HG03565 (cell line): ENCODE measurements around the gene POLD2.

ENCODE experiments used
- ATAC-seq: cut with Tn5 transposase; IDR thresholded peaks from one replicate; pipeline ENCODE4 v1.9.1; 2021; ENCODE audit warnings: mild to moderate bottlenecking, moderate library complexity; ENCODE audit not compliant: unreplicated experiment

The POLD2 gene

DNA sequence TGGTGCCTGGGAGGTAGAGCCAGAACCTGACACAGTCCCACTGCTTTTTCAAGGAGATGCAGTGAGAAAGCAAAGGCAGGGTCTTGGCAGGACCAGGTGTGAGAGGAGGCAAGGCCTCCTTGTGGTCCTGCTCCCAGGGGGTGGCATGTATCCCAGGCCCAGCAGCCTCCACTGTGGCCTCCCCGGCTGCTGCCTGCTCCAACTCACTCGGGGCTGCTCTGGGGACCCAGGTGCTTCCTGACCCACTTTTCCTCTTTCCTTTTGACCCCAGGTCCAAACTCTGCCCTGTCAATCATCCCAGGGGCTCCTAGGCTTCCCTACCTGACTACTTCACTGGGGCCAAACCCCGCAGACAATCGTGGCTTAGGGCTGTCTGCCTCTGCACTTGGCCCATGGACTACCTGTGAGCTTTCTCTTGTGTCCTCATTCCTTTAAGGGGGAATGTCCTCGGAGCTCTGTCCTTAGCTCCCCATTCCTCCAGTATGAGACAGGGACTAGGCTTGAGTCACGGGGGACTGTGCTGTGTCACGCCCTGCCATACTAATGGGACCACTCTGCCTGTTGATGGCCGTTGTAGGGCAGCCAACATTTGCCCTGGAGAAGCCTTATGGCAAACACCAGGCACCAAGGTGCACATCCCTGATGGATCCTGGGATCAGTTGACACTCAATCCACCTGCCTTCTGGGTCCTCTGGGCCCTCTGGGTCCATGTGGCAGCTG, 20.3 kb downstream of the POLD2 start:
- no peak for ATAC-seq

DNA sequence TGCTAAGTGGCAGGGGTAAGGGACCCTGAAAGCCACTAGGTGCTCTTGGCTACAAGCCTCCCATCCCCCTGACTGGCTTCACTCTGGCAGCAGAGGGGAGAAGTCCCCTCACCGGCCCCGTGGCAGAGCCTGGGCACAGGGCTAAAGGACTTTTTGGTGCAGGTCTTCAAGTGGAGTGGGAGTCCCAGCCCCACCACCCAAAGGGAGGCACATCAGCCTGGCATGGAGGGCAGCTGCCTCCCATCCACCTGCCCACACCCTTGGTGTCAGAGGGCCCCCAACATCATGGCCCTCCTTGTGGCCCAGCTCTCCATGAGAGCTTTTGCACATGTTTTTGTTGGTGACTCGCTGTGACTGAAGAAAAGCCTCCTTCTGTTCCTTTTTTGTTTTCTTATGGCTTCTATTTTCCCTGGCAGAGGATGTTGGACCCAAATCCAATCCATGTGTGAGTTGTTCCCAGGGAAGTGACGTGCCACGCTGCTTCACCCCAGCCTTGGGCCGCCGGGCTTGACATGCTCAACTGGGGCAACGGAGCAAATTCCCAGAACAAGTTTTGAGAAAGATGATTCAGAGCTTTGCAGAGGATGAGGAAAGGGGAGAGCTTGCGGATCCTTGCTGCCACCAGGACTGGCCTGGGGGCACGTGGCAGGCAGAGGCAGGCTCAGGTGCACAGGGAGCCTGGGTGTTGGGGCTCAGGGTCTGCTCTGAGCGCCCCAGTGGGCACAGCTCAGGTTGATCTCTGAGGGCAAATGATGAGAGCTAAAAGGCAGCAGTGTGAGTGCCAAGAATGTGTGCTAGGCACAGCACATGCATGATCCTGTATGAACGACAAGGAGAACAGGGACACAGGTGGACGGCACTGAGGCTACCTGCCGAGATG, 21.1 kb downstream of the POLD2 start:
- no peak for ATAC-seq

DNA sequence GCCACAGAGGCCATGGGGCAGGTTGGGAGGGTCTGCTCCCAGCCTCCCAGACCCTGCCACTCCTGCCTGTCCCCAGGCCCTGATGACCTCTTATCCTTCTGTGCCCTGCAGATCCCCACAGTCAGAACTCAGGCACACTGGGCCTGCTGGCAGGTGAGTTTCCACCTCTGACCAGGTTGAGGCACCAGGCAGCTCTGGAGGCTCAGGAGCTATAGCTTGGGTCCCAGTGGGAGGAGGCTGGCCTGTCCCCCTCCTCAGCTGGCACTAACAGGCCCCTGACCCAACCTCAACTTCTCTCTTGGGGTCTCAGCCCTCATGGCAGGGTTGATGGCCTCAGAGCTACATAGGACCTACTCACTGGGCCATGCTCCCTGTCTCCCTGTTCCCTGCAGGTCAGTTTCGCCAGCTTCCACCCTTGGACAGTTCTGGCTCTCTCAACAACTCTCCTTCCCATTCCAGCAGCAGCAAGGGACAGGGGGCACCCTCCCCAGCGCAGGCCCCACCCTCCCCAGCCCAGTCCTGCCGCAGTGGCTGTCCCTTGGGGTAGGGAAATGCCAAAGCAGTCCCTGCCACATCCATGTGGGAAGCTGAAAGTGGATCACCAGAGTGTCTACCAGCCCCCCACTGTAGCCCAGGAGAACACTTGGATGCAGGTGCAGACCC, 21.9 kb downstream of the POLD2 start:
- no peak for ATAC-seq

DNA sequence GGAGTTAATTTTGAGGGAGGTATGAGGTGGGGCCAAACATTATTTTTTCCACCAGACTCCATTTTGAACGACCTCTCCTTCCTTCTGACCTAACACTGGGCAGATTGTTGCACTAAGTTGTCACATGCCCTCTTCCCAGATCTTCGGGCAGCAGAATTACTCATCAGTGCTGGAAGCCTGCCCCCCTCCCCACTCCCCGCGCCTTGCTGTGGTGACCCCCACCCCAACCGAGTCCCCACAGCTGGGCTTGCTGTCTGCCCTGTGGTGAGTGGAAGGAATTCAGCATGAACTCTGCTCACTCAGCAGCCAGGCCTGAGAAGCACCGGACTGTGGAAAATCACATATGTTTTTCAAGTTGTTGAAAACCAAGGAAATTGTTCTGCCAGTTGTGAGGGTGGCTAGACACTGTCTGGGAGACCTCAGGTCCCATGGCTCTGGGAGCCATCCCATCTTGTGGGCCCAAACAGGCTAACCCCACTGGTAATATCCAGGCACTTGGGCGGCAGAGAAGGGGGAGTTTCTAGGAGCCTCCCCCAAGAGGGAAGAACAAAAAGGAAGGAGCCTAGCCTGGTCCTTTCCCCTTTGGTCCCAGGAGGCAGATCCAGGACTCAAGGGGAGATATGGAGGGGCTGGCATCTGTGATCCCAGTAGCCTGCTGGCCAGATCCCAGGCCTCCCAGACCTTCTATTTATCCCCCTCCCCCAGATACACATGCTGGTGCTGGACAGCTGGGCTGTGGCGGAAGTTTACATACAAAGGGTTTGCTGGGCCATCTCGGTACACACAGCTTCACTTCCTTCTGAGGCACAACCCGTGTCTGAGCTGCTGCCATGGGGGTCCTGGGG, 22.7 kb downstream of the POLD2 start:
- ATAC-seq = no peak

DNA sequence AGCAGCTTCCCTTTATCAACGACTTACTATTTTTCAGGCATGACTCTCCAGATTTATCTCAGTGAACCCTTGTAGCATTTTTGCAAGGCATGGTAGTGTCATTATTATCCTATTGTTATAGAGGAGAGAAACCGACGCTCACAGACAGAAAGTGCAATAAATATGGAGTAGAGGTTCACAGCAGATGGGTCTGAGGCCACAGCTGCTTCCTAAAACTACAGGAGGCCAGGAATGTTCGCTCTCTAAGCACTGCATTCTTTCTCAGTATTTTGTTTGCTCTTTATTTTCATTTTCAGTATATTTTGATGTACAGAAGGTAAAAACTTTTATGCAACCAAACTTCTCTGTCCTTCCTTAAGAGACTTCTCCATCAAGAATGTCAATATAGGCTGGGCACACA, 23.7 kb downstream of the POLD2 start:
- no peak for ATAC-seq

DNA sequence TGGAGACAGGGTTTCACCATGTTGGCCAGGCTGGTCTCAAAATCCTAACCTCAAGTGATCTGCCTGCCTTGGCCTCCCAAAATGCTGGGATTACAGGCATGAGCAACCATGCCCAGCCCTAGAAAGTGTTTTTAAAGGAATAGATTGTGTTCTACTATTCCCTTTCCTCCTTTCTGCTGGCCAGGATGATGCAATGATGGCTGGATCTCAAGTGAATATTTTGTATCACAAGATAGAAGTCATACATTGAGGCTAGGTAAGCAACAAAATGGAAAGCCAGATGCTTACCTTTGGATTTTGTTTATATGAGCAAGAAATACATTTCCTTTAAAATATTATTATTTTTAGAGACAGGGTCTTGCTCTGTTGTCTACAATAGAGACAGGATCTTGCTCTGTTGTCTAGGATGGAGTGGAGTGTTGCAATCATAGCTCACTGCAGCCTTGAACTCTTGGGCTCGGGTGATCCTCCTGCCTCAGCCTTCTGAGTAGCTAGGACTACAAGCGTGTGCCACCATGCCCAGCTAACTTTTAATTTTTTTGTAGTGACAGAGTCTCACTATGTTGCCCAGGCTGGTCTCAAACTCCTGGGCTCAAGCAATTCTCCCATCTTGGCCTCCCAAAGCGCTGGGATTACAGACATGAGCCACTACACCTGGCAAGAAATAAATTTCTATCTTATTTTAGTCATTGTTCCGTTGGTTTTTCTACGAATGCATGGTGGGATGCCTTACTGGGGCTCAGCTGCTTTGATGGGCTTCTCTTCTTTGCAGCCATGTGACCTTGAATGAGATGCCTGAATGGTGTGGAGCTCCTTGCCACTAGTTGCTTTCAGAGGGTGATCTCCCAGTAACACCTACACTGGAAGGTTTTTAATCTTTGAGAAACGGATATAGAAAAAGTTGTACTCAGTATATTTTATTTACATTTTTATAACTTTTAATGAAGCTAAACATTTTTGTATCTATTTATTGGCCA, 25.0 kb downstream of the POLD2 start:
- ATAC-seq = no peak

DNA sequence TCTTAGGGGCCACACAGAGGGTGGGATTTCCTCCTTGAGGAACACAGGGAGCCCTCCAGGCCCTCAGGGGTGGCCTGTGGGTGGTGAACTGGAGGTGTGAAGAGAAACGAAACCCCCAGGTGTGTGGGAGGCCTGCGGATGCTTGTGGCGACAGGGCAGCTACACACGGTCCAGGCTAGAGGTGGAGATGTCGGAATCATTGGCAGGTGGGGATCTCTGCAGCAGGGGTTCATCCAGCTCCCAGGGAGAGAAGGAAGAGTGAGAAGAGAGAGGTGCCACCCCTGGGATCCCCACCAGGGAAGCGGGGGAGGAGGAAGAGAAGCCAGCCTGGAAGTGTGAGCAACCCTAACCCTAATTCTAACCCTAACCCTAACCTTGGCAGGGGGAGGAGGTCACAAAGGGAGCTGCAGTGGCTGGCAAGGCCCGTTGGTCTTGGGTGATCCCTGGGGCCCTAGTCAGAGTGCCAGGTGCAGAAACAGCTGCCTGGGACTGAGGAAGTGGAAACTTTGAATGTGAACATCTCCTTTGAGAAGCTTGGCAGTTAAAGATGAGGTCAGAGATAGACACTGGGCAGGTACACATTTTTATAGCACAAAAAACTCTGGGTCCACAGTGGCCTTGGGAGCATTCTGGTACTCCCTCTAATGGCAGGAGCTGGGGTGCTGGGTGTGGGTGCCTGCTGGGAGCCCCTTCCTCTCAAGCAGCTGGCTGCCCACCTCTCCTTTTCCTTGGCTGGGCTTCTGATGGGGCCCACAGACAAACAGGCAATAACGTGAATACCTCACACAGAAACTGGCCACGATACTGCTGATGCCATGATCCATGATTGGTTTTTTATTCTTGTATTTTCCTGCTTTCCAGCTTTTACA, 26.1 kb downstream of the POLD2 start:
- no peak for ATAC-seq

DNA sequence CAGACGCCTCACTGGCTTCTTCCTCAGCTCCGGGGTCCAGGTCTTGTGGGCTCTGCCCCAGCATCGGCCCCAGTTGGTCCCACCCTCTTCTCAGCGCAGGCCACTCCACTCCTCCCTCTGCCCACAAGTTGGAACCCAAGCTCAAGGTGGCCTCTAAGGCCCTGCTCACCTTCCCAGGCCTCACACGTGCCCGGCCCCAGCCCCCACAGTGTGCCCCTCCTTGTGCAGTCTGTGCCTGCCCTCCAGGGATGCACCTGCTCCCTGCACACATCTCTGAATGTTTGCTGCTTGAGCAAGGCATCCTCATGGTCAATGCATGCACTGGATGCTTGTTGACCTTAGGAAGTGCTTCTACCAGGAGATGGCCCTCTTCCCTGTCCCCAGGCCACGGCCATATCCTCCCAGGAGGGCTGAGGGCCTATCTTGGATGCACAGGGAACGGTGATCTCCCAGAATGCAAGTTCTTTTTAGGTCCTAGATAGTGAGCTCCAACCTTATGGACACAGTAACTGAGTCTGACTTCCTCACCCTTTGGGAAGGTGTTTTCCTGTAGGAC, 26.9 kb downstream of the POLD2 start:
- no peak for ATAC-seq

DNA sequence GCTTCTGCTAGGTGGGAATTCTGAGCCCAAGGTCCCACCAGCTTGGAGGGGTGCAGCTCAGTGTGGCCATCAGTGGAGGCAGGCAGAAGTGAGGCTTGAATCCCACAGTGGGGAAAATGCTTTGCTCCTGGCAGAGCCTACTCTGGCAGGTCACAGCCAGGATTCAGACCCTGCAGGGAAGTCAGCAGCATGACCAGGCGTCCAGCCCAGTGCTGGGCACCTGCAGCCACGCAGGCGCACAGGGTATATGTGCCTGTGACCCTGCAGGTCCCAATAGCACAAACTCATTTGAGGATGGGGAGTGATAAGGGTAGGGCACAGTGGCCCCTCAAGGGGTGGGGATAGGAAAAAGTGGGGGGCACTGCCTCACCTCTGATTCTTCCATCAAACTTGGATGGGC, 27.6 kb downstream of the POLD2 start:
- no peak for ATAC-seq

DNA sequence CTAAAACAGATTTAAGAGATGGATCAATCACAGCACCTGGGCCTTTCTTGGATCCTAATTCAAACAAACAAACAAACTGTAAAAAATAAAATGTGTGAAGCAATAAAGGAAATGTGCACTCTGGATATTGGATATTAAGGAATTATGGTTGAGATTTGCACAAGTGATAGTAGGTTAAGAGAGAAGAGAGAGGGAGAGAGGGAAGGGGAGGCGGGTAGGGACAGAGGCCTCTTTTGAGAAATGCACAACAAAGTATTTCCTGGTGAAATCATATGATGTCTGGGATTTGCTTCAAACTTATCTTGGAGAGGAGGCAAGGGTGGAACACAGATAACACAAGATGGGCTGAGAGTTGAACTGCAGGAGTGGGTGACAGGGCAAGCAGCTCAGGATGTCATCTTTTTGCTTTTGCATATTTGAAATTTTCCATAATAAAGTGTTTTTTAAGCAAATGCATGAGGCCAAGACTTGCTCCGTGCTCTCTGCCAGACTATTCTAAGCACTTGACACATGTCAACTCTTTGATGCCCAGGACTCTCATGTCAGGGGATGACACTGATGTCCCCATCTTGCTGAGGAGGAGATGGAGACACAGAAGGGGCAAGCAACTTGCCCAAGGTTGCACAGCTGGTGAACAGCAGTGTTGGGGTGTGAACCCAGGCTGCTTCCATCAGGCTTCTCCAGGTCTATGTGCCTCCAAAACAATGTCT, 28.3 kb downstream of the POLD2 start:
- no peak for ATAC-seq

DNA sequence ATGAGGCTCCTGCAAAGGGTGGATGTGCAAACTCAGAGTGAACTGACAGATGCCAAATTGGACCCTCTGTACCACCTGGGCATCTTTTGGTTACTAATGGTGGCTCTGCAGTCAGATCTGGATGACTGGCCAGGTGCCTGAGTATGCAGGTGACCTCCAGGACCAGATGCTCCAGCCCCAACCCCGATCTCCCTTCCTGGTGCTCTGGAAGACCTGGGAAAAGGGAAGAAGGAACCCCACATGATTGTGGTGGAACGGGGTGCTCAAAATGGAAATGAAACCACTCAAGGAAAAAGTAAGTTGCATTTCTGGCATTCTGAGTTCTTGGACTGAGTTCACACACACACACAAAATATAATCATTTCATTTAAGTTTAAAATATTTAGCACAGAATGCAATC, 29.0 kb downstream of the POLD2 start:
- no peak for ATAC-seq

DNA sequence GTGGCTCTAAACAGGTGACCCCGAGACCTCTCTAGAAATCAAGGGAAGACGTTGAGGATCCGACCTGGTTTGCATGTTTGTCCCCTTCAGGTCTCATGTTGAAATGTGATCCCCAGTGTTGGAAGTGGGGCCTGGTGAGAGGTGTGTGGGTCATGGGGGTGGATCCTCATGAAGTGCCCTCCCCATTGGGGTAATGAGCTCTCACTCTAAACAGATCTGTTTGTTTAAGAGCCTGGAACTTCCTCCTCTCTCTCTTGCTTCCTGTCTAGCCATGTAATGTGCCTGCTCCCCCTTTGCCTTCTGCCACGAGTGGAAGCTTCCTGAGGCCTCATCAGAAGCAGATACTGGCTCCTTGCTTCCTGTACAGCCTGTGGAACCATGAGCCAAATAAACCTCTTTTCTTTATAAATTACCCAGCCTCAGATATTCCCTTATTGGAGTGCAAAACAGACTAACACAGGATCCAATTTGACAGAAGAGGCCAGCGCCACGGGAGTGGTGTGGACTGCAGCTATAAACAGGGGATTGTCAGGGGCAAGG, 30.2 kb downstream of the POLD2 start:
- ATAC-seq = no peak

DNA sequence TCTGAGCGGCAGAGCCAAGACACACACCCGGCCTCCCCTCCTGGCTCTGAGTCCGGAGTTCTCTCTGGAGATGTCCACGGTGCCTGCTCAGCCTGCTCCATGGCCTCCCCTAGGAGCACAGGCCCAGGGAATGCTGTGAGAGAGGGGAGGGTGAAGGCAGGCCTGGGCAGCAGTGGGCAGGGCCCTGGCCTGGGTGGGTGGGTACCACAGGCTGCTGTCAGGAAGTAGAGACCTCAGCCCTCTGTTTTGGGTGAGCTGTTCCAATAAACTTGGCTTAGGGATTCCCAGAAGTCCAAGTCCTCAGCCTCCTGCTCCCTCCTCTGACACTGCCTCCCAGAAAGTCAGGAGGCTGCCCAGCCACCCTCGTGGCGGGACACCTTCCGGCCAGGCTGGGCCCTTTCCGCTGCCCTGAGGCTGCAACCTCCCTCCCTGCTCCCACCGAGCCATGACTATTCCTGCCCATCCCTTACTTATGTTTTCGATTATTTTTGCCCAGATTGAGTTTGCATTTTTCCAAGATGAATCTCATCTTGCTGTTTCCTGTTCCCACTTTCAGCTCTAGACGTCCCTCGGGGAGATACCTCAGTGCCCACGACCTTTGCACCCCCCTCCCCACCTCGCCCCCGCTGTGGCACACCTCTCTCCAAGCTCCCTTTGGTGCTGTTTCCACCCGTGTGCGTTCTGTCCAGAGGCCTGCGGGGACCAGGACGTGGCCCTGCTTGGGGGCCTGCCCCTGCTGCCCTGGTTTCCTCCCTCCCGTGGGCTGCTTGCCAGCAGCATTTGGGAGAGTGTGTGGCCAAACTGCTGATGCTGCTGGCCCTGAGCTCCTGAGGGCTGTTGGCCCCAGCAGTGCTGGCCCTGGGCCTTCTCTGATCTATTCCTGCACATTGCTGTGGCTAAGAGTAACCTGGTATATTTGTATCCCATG, 35.2 kb downstream of the POLD2 start:
- ATAC-seq = no peak

DNA sequence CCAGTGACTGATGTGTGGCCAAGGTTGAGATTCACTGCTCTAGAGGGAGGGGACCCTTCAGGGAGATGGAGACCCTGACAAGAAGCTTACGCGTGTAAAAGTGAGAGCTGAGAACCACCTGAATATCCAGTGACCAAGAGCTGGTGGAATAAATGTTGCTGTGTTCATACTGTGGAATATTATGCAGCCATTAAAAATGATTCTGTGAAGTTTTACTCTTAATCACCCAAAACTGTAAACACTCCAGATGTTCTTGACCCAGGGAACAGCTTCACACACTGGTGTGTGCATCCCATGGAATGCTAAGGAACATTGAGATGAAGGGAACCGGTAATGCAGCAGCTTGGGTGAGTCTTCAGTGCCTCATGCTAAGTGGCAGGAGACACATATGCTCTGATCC, 36.7 kb downstream of the POLD2 start:
- no peak for ATAC-seq

DNA sequence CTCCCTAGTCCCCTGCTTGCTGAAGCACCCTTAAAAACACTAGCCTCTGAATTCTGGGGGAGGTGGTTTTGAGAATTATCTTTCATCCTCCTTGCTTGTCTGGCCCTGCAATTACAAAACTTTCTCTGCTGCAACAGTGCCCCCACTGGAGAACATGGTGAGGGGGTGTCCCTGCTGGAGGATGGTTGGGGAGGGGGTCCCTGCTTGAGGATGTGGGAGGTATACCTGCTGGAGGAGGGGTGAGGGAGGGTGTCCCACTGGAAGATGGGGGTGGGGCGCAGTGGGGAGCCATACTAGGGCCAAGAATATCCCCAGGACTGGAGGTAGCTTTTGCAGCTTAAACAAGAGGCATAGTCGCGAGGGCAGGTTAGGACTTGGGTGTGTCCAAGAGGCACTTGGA, 37.8 kb downstream of the POLD2 start:
- ATAC-seq = no peak

DNA sequence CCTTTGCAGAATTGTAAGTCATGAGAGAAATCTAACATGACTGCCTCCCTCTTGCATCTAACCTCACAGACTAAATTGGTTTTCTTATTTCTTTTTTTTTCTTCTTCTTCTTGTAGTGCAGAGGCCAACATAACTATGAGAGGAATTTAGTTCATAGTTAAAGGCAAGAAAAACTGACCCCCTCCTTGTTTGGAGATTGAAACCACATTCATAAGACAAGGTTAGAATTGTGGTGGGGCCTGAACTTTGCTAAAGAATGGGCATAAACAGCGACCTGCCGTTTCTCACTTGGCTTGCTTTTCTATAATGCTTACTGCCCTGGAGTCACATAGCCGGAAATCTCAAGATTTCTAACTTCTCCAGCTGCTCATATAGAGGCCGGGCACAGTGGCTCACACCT, 38.6 kb downstream of the POLD2 start:
- ATAC-seq = no peak

DNA sequence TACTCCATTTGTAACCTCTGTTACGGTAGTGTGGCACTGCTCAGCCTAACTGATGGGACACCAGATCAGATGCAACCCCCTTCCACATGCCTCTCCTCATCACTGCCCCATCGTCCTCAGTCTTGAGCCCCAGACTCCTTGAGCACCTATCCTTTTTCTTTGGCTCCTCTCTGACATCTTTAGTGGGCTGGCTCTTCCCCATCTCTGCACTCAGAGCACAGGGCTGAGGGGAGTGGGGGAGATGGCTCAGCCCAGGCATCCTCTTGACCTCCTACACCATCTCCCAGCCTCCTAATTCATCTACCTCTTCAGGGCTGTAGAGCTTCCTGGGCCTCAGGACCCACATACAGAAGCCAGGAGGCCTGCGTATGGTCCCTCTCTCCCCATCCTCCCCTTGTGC, 39.6 kb downstream of the POLD2 start:
- ATAC-seq = no peak
